H1 (cell line): ENCODE measurements around the gene PCDH9. TPM values are rescaled to one million over a fixed set of nuclear protein-coding genes. Genes with fewer than 3 reads are reported as not detected.

Experiments used
- CTCF ChIA-PET: fragments of 300-600 bp; sonication (Branson Sonifier 250); formaldehyde crosslinking; loops from one replicate; lab custom pipeline; 2021; ENCODE audit not compliant: partially characterized antibody; lab: Charles Lee
- POLR2A ChIA-PET: fragments of 300-600 bp; sonication (Branson Sonifier 250); formaldehyde crosslinking; loops from one replicate; lab custom pipeline; 2021; ENCODE audit warnings: inconsistent platforms; ENCODE audit not compliant: partially characterized antibody; lab: Charles Lee
- DNase-seq, 2 experiments: peaks; one replicate each; pipeline versions ENCODE4 v3.0.0 to v3.0.0-alpha.2; 2010 to 2022; ENCODE audit warnings: low spot score in 2 of 2, low read depth in 1 of 2, mixed read lengths in 1 of 2
- FAIRE-seq: peaks from 2 replicates; lab custom pipeline; 2011; peaks lifted over from hg19 to GRCh38; lab: Jason Lieb, UNC
- H2AFZ ChIP-seq: 2 replicates; pipeline ENCODE4 v1.8.1; 2012; ENCODE audit warnings: low read length, inconsistent platforms
- H2AK5ac ChIP-seq: 2 replicates; pipeline ENCODE4 v1.6.1; 2013; ENCODE audit warnings: low read depth, low read length
- H2BK120ac ChIP-seq: replicated peaks from 2 replicates; pipeline ENCODE3; 2013; ENCODE audit warnings: low read depth, low read length, inconsistent platforms
- H2BK12ac ChIP-seq: 2 replicates; pipeline ENCODE4 v1.6.1; 2013; ENCODE audit warnings: low read depth, low read length
- H2BK15ac ChIP-seq: 2 replicates; pipeline ENCODE4 v1.6.1; 2013; ENCODE audit warnings: low read length
- H2BK20ac ChIP-seq: 2 replicates; pipeline ENCODE4 v1.6.1; 2013; ENCODE audit warnings: low read length
- H2BK5ac ChIP-seq: 2 replicates; pipeline ENCODE4 v1.6.1; 2013; ENCODE audit warnings: low read depth, low read length
- H3K14ac ChIP-seq: 2 replicates; pipeline ENCODE4 v1.6.1; 2013; ENCODE audit warnings: inconsistent platforms; ENCODE audit not compliant: insufficient read length
- H3K18ac ChIP-seq: 2 replicates; pipeline ENCODE4 v1.6.1; 2013; ENCODE audit warnings: low read length; ENCODE audit errors: extremely low read depth
- H3K23ac ChIP-seq: 2 replicates; pipeline ENCODE4 v1.6.1; 2013; ENCODE audit warnings: inconsistent platforms; ENCODE audit not compliant: insufficient read length
- H3K23me2 ChIP-seq: 2 replicates; pipeline ENCODE4 v1.6.1; 2013; ENCODE audit warnings: low read depth, low read length
- H3K27ac ChIP-seq: 2 replicates; pipeline ENCODE4 v1.6.1; 2011; ENCODE audit warnings: low read depth, low read length, inconsistent platforms
- H3K27me3 ChIP-seq, 4 experiments: replicated peaks in 1 of 4; 1 replicate in 1 of 4; 2 replicates in 3 of 4; pipeline versions ENCODE4 v1.6.1 to v1.8.1; 2011 to 2013; ENCODE audit warnings: low read length in 3 of 4, mild to moderate bottlenecking in 3 of 4, inconsistent platforms in 2 of 4, mixed read lengths in 2 of 4, moderate library complexity in 1 of 4; ENCODE audit not compliant: control insufficient read depth in 3 of 4, insufficient read depth in 3 of 4; ENCODE audit errors: extremely low read depth in 1 of 4
- H3K36me3 ChIP-seq, 4 experiments: 2 replicates each; pipeline versions ENCODE4 v1.6.1 to v1.8.1; 2011 to 2013; ENCODE audit warnings: mild to moderate bottlenecking in 4 of 4, low read length in 3 of 4, moderate library complexity in 2 of 4, control low read depth in 1 of 4, inconsistent platforms in 1 of 4; ENCODE audit not compliant: insufficient read depth in 4 of 4, control insufficient read depth in 2 of 4
- H3K4ac ChIP-seq: replicated peaks from 2 replicates; pipeline ENCODE3; 2013; ENCODE audit warnings: low read length, low read depth, mixed read lengths, inconsistent platforms; ENCODE audit not compliant: insufficient read length
- H3K4me1 ChIP-seq, 4 experiments: replicated peaks in 1 of 4; 1 replicate in 1 of 4; 2 replicates in 3 of 4; pipeline versions ENCODE4 v1.6.1 to v1.8.1; 2011 to 2013; ENCODE audit warnings: low read length in 3 of 4, inconsistent platforms in 2 of 4, mixed read lengths in 1 of 4; ENCODE audit not compliant: insufficient read depth in 4 of 4, control insufficient read depth in 3 of 4
- H3K4me2 ChIP-seq, 2 experiments: 2 replicates each; pipeline versions ENCODE4 v1.6.1 to v1.8.1; 2011 to 2013; ENCODE audit warnings: low read depth in 2 of 2, low read length in 2 of 2, control low read depth in 1 of 2, inconsistent platforms in 1 of 2, mild to moderate bottlenecking in 1 of 2; ENCODE audit not compliant: insufficient read depth in 1 of 2
- H3K4me3 ChIP-seq, 4 experiments: fragments of 200-600, 300-600 bp in 1 of 4; sonication (generic), shearing (Covaris generic), sonication (Bioruptor Twin) in 1 of 4; 2 replicates each; pipeline versions ENCODE4 v1.5.1 to v1.8.1; 2011 to 2016; ENCODE audit warnings: low read length in 4 of 4, low read depth in 3 of 4, control low read depth in 2 of 4, inconsistent platforms in 2 of 4, mild to moderate bottlenecking in 2 of 4, mixed read lengths in 1 of 4, moderate library complexity in 1 of 4; ENCODE audit not compliant: insufficient read depth in 2 of 4; ENCODE audit errors: extremely low read depth in 1 of 4
- H3K56ac ChIP-seq: replicated peaks from 2 replicates; pipeline ENCODE3; 2013; ENCODE audit warnings: low read depth, mild to moderate bottlenecking, mixed read lengths, low read length, inconsistent platforms; ENCODE audit not compliant: insufficient read length
- H3K79me1 ChIP-seq: 2 replicates; pipeline ENCODE4 v1.6.1; 2013; ENCODE audit warnings: low read depth, low read length, control low read depth
- H3K79me2 ChIP-seq, 2 experiments: 2 replicates each; pipeline versions ENCODE4 v1.6.1 to v1.8.1; 2012 to 2013; ENCODE audit warnings: low read length in 2 of 2, mild to moderate bottlenecking in 2 of 2, inconsistent platforms in 1 of 2; ENCODE audit not compliant: insufficient read depth in 2 of 2, control insufficient read depth in 1 of 2
- H3K9ac ChIP-seq, 4 experiments: replicated peaks in 1 of 4; 1 replicate in 1 of 4; 2 replicates in 3 of 4; pipeline versions ENCODE4 v1.6.1 to v1.8.1; 2011 to 2013; ENCODE audit warnings: low read depth in 3 of 4, low read length in 3 of 4, control low read depth in 2 of 4, mild to moderate bottlenecking in 2 of 4, moderate library complexity in 2 of 4, inconsistent platforms in 1 of 4; ENCODE audit errors: extremely low read depth in 1 of 4
- H3K9me3 ChIP-seq, 2 experiments: 2 replicates each; pipeline versions ENCODE4 v1.6.1 to v1.8.1; 2012 to 2013; ENCODE audit warnings: mild to moderate bottlenecking in 2 of 2, moderate library complexity in 2 of 2, control low read depth in 1 of 2, inconsistent platforms in 1 of 2, low read depth in 1 of 2, low read length in 1 of 2, mixed read lengths in 1 of 2; ENCODE audit not compliant: insufficient read depth in 2 of 2
- H4K20me1 ChIP-seq, 2 experiments: replicated peaks in 1 of 2; 2 replicates each; pipeline versions ENCODE3 to v1.8.1; 2011 to 2013; ENCODE audit warnings: inconsistent platforms in 2 of 2, low read length in 2 of 2, mild to moderate bottlenecking in 1 of 2; ENCODE audit not compliant: insufficient read depth in 2 of 2, control insufficient read depth in 1 of 2
- H4K5ac ChIP-seq: 2 replicates; pipeline ENCODE4 v1.6.1; 2013; ENCODE audit warnings: low read length, low read depth, mixed read lengths, inconsistent platforms; ENCODE audit not compliant: insufficient read length
- H4K8ac ChIP-seq: 2 replicates; pipeline ENCODE4 v1.8.0; 2013; ENCODE audit warnings: mild to moderate bottlenecking, moderate library complexity, low read length, inconsistent platforms; ENCODE audit not compliant: insufficient read depth; ENCODE audit errors: extremely low read depth
- H4K91ac ChIP-seq: replicated peaks from 2 replicates; pipeline ENCODE3; 2013; ENCODE audit warnings: low read length, mixed read lengths, inconsistent platforms; ENCODE audit not compliant: insufficient read length
- ASH2L ChIP-seq: fragments of 200-600, 300-600 bp; sonication (generic); IDR thresholded peaks from one replicate; pipeline ENCODE4 v1.7.1; 2017; ENCODE audit warnings: low read length
- E2F6 ChIP-seq: IDR thresholded peaks from 2 replicates; pipeline ENCODE4 v1.6.1; 2012; ENCODE audit warnings: inconsistent platforms
- GABPA ChIP-seq: IDR thresholded peaks from 2 replicates; pipeline ENCODE4 v1.6.1; 2011; ENCODE audit warnings: mild to moderate bottlenecking, low read length, moderate library complexity, borderline replicate concordance; ENCODE audit not compliant: insufficient read depth
- KDM1A ChIP-seq: fragments of 200-600, 300-600 bp; sonication (generic); IDR thresholded peaks from 2 replicates; pipeline ENCODE4 v1.7.1; 2016; ENCODE audit warnings: mild to moderate bottlenecking, low read length, borderline replicate concordance
- MAX ChIP-seq: IDR thresholded peaks from 2 replicates; pipeline ENCODE4 v1.6.1; 2012; ENCODE audit warnings: inconsistent platforms
- POLR2AphosphoS5 ChIP-seq: IDR thresholded peaks from 2 replicates; pipeline ENCODE4 v1.6.1; 2011; ENCODE audit warnings: low read depth, low read length
- WGBS, 2 experiments: shearing (Covaris generic) in 1 of 2; methylation state at CpG; one replicate each; pipeline versions ENCODE4 v1.1.6 to v1.1.7; 2013 to 2015; ENCODE audit warnings: low lambda C conversion rate in 2 of 2, mixed read lengths in 2 of 2, inconsistent platforms in 1 of 2, low coverage in 1 of 2, missing lambda C conversion rate in 1 of 2; ENCODE audit not compliant: insufficient replicate concordance in 2 of 2, insufficient coverage in 1 of 2, insufficient read length in 1 of 2; ENCODE audit errors: extremely low coverage in 1 of 2, missing lambda C conversion rate in 1 of 2; 5-methylcytosine and 5-hydroxymethylcytosine counted together
- polyA plus RNA-seq, 7 experiments: library from polyadenylated mRNA; depleted of rRNA in 3 of 7; stranded (reverse) in 5 of 7; unstranded in 2 of 7; fragments of >200 nt in 5 of 7; fragments of 200-250 nt in 2 of 7; gene quantifications; 1 replicate in 5 of 7; 2 replicates in 1 of 7; 4 replicates in 1 of 7; pipeline versions ENCODE4 v1.2.1 to v1.2.3, GENCODE V29; 2011 to 2013; ENCODE audit warnings: missing spikeins in 2 of 7, mixed read lengths in 2 of 7
- total RNA-seq: library from RNA; stranded (reverse); fragmentation: NEBNext Ultra II Directional; extraction: Animal tissue kit (Norgen Biotek cat#: 25700); gene quantifications from 2 replicates; pipeline ENCODE4 v1.2.1, GENCODE V29; 2021

Gene PCDH9
- total and polyA plus RNA-seq, 2 of the 8 experiments (the other 6 are each of a cell fraction or from before 2014, with no cell fraction given) = 0.12 to 0.60 TPM

- Histone ChIP-seq H4K5ac (no peak overlapping the region), H2BK5ac (no peak overlapping the region), H4K8ac (no peak overlapping the region), H2BK20ac (no peak overlapping the region), H2AK5ac (no peak overlapping the region), H3K4ac (no peak overlapping the region), H3K14ac (no peak overlapping the region), H2BK120ac (no peak overlapping the region), H4K20me1 (no peaks in the 10 kb centered on the region), H2BK15ac (no peak overlapping the region), H3K18ac (no peak overlapping the region), H3K36me3 (no peaks in the 10 kb centered on the region), H3K4me1 (no peaks in the 10 kb centered on the region), H3K79me1 (no peaks in the 10 kb centered on the region), H3K4me3 (no peak overlapping the region), H3K9me3 (no peaks in the 10 kb centered on the region), H3K56ac (no peak overlapping the region), H3K79me2 (no peaks in the 10 kb centered on the region), H3K27ac (no peak overlapping the region), H4K91ac (no peak overlapping the region), H3K9ac (peak overlapping the region in 1 of 4 experiments; percentile 8; a peak in 1 of 7 replicates), H3K23me2 (no peaks in the 10 kb centered on the region), H2AFZ (no peak overlapping the region), H2BK12ac (no peak overlapping the region), H3K23ac (no peak overlapping the region), H3K27me3 (no peaks in the 10 kb centered on the region), H3K4me2 (no peak overlapping the region)
- 85% methylated on average over 3 of the region's 3 CpGs; no CpG with 5 or more reads in 1 of the 2 experiments for WGBS, 2 experiments
- ChIA-PET POLR2A (no interaction called here), CTCF (no interaction called here)
- no peak for DNase-seq
- no peak for FAIRE-seq
- TF ChIP-seq ASH2L = no peak
- no peak for TF ChIP-seq KDM1A
- no peak for TF ChIP-seq GABPA
- TF ChIP-seq E2F6 = no peak
- no peak for TF ChIP-seq POLR2AphosphoS5
- no peak for TF ChIP-seq MAX
Observed at GRCh38 chr13:66536746-66537145, 693.4 kb downstream of the PCDH9 start.
